GM12865 (cell line): Measurements from ENCODE around the gene GARRE1.

Source experiments
- DNase-seq: peaks from one replicate; pipeline ENCODE4 v3.0.0; 2010; ENCODE audit warnings: low read depth
- H3K4me3 ChIP-seq: 2 replicates; pipeline ENCODE4 v1.5.1; 2011; ENCODE audit warnings: mild to moderate bottlenecking, low read depth, low read length, control low read depth
- TF ChIP-seq, protein P1 (sequence below): IDR thresholded peaks from 2 replicates; pipeline ENCODE4 v1.5.1; 2011; ENCODE audit warnings: low read length, control low read depth, low read depth, inconsistent platforms; ENCODE audit not compliant: insufficient read depth; ENCODE audit errors: missing control alignments

Gene GARRE1

DNA sequence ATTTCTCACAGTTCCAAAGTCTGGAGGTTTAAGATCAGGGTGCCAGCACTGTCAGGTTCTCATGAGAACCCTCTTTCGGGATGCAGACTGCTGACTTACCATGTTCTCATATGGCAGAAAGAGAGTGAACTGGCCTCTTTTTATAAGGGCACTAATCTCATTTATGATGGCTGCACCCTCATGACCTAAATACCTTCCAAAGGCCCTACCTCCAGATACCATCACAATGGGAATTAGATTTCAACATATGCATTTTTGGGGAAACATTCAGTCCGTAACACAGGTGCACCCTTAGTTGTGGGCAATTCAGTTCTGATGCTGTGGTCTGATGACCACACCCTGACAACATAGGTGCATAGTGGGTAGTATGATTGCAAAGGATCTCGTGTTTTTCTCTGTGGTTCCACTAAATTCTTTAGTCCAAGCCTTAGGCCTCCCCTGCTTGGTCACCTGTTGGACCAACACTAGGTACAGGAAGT is 33.3 kb downstream of the GARRE1 start:
- no peak for DNase-seq
- TF ChIP-seq, protein P1, sequence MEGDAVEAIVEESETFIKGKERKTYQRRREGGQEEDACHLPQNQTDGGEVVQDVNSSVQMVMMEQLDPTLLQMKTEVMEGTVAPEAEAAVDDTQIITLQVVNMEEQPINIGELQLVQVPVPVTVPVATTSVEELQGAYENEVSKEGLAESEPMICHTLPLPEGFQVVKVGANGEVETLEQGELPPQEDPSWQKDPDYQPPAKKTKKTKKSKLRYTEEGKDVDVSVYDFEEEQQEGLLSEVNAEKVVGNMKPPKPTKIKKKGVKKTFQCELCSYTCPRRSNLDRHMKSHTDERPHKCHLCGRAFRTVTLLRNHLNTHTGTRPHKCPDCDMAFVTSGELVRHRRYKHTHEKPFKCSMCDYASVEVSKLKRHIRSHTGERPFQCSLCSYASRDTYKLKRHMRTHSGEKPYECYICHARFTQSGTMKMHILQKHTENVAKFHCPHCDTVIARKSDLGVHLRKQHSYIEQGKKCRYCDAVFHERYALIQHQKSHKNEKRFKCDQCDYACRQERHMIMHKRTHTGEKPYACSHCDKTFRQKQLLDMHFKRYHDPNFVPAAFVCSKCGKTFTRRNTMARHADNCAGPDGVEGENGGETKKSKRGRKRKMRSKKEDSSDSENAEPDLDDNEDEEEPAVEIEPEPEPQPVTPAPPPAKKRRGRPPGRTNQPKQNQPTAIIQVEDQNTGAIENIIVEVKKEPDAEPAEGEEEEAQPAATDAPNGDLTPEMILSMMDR = no peak
- no peak overlapping the region for H3K4me3 ChIP-seq

- no peak overlapping the region for H3K4me3 ChIP-seq
- TF ChIP-seq, protein P1 = no peak
- peak; percentile 27 for DNase-seq
Observed at GRCh38 chr19:34288381-34288780, 34.0 kb downstream of the GARRE1 start.

- TF ChIP-seq, protein P1 = no peak
- DNase-seq = no peak
Observed at GRCh38 chr19:34291235-34291634, 36.9 kb downstream of the GARRE1 start.

DNA sequence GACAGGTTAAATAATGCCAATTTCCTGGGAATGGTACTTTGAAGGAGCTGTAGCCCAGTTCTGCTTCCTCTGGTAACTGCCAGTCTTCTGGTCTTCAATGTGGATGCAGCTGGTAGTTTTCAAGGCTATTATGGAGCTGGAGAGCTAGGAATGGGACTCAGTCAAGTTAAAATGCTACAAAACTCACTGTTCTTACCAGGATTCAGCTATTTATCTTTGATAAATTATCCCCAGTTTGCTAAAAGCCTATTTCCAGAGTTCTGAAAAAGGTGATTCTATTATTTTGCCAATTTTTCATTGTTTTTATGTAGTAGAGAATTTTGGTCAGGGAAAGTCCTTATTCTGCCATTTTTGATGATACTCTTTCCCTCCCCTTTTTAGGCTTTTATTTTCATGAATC is 40.7 kb downstream of the GARRE1 start:
- DNase-seq = no peak
- TF ChIP-seq, protein P1 = no peak
- H3K4me3 ChIP-seq = no peak overlapping the region

More at GRCh38 chr19:34291235-34291634, 36.9 kb downstream of the GARRE1 start:
- no peak overlapping the region for H3K4me3 ChIP-seq

- TF ChIP-seq, protein P1 = no peak
- no peak for DNase-seq
- H3K4me3 ChIP-seq = no peak overlapping the region
Observed at GRCh38 chr19:34298891-34299520, 44.7 kb downstream of the GARRE1 start.

GRCh38 chr19:34299576-34299975 is 45.2 kb downstream of the GARRE1 start:
- TF ChIP-seq, protein P1 = no peak
- no peak overlapping the region for H3K4me3 ChIP-seq
- DNase-seq = no peak

- DNase-seq = no peak
- H3K4me3 ChIP-seq = no peak overlapping the region
- TF ChIP-seq, protein P1 = no peak
Observed at GRCh38 chr19:34300380-34300779, 46.0 kb downstream of the GARRE1 start.
